Stimulated activated memory B cell treated with anti-CD40 and anti-IgM and Interleukin-4, amounts not matched to agents 10 μg/mL and 1 μg/mL and 100 μg/mL, for 72 hours (primary cell): ENCODE measurements around the gene ARSD.

Experiments
- ATAC-seq: fragments of 150-1000 bp; cut with Tn5 transposase; 2 replicates; pipeline ENCODE4 v1.10.0; 2021
- H3K27ac Mint-ChIP-seq: one replicate; pipeline ENCODE4 v1.8.0; 2022; ENCODE audit warnings: mild to moderate bottlenecking, mixed read lengths
- H3K27me3 Mint-ChIP-seq: one replicate; pipeline ENCODE4 v1.8.0; 2022; ENCODE audit warnings: mixed read lengths
- H3K36me3 Mint-ChIP-seq: one replicate; pipeline ENCODE4 v1.8.0; 2022; ENCODE audit warnings: mixed read lengths
- H3K4me1 Mint-ChIP-seq: one replicate; pipeline ENCODE4 v1.8.0; 2022; ENCODE audit warnings: mixed read lengths
- H3K4me3 Mint-ChIP-seq: one replicate; pipeline ENCODE4 v1.8.0; 2022; ENCODE audit warnings: mild to moderate bottlenecking, moderate library complexity, mixed read lengths
- H3K9me3 Mint-ChIP-seq: one replicate; pipeline ENCODE4 v1.8.0; 2022; ENCODE audit warnings: mixed read lengths

ARSD gene

GRCh38 chrX:2857566-2857965 is 71.6 kb downstream of the ARSD start:
- Mint-ChIP-seq H3K36me3 (no peaks in the 10 kb centered on the region), H3K4me3 (no peak overlapping the region), H3K27ac (no peak overlapping the region), H3K9me3 (no peaks in the 10 kb centered on the region), H3K4me1 (no peaks in the 10 kb centered on the region), H3K27me3 (peaks cover 11% of the 10 kb centered on the region)
- no peak for ATAC-seq

- Mint-ChIP-seq H3K4me1 (no peaks in the 10 kb centered on the region), H3K9me3 (no peaks in the 10 kb centered on the region), H3K27me3 (no peaks in the 10 kb centered on the region), H3K36me3 (no peaks in the 10 kb centered on the region), H3K4me3 (no peak overlapping the region), H3K27ac (no peak overlapping the region)
- ATAC-seq = no peak
Observed at GRCh38 chrX:2855761-2856160, 73.4 kb downstream of the ARSD start.

- H3K4me3 Mint-ChIP-seq = no peak overlapping the region
- H3K9me3 Mint-ChIP-seq = no peaks in the 10 kb centered on the region
- H3K36me3 Mint-ChIP-seq = no peaks in the 10 kb centered on the region
- ATAC-seq = no peak
- H3K27me3 Mint-ChIP-seq = no peaks in the 10 kb centered on the region
- no peaks in the 10 kb centered on the region for H3K4me1 Mint-ChIP-seq
- H3K27ac Mint-ChIP-seq = no peak overlapping the region
Observed at GRCh38 chrX:2854918-2855317, 74.2 kb downstream of the ARSD start.
